OCI-LY3 (cell line): ENCODE data around the gene FKBP5.
"Not testable (repeated sequence)": the region's sequence is repeated elsewhere in the genome, so short reads cannot be mapped to it uniquely, and the experiment has no call there.

Source experiments
- H2AFZ ChIP-seq: fragments of 200-600, 300-600 bp; shearing (Covaris generic); 2 replicates; pipeline ENCODE4 v1.6.0; 2014; ENCODE audit warnings: antibody characterized with exemption, low read depth, low read length
- H3K27ac ChIP-seq: fragments of 200-600, 300-600 bp; sonication (generic); 2 replicates; pipeline ENCODE4 v1.5.1; 2014; ENCODE audit warnings: mild to moderate bottlenecking, low read length, moderate library complexity, mixed read lengths
- H3K27me3 ChIP-seq: fragments of 200-600, 300-600 bp; sonication (generic); 2 replicates; pipeline ENCODE4 v1.6.1; 2014; ENCODE audit warnings: low read depth, low read length, mixed read lengths
- H3K36me3 ChIP-seq: fragments of 200-600, 300-600 bp; sonication (generic); replicated peaks from 2 replicates; pipeline ENCODE3; 2014; ENCODE audit warnings: low read depth, low read length, mixed read lengths
- H3K4me1 ChIP-seq: fragments of 300-600, 200-600 bp; sonication (generic); 2 replicates; pipeline ENCODE4 v1.6.1; 2014; ENCODE audit warnings: low read length, mixed read lengths
- H3K4me2 ChIP-seq: fragments of 200-600, 300-600 bp; sonication (generic); 2 replicates; pipeline ENCODE4 v1.6.1; 2014; ENCODE audit warnings: low read length, mixed read lengths
- H3K4me3 ChIP-seq: fragments of 300-600, 200-600 bp; sonication (generic); 2 replicates; pipeline ENCODE4 v1.5.1; 2014; ENCODE audit warnings: antibody characterized with exemption, mild to moderate bottlenecking, low read length, moderate library complexity
- H3K79me2 ChIP-seq: fragments of 300-600, 200-600 bp; shearing (Covaris generic); 2 replicates; pipeline ENCODE4 v1.6.1; 2014; ENCODE audit warnings: mild to moderate bottlenecking, low read length, mixed read lengths
- H3K9ac ChIP-seq: fragments of 300-600, 200-600 bp; shearing (Covaris generic); 2 replicates; pipeline ENCODE4 v1.6.0; 2014; ENCODE audit warnings: mild to moderate bottlenecking, low read length, moderate library complexity
- H3K9me3 ChIP-seq: fragments of 200-600, 300-600 bp; shearing (Covaris generic); 2 replicates; pipeline ENCODE4 v1.6.1; 2014; ENCODE audit warnings: low read length, mixed read lengths; ENCODE audit not compliant: insufficient read depth
- H4K20me1 ChIP-seq: fragments of 200-600, 300-600 bp; sonication (generic); 2 replicates; pipeline ENCODE4 v1.6.1; 2016; ENCODE audit warnings: low read length, mixed read lengths; ENCODE audit not compliant: insufficient read depth
- EZH2phosphoT487 ChIP-seq: fragments of 200-600 bp; shearing (Covaris generic); IDR thresholded peaks from 2 replicates; pipeline ENCODE4 v1.6.1; 2018; ENCODE audit warnings: antibody characterized with exemption, mixed run types, low read depth
- TF ChIP-seq, protein P1 (sequence below): fragments of 200-600, 300-600 bp; sonication (generic); IDR thresholded peaks from 2 replicates; pipeline ENCODE4 v1.5.1; 2014; ENCODE audit warnings: antibody characterized with exemption, low read length, low read depth

Gene FKBP5

DNA sequence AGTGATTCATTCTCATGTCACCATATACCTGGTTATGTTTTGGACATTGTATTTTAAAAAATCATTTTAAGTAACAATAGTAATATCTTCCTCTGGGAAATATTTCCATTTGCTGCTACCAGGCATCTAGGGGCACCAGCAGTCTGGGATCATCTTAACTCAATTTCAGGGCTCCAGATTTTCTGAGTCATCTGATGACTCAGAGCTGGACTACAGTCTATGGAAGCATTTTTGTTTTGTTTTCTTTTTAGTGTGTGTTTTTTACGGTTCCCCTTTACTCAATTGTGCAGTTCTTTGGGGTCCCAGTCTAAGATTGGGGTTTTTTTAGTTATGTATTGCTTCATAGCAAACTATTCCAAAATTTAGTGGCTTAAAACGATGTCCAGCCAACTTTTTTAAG is 5.7 kb upstream of the FKBP5 start:
- H3K36me3 ChIP-seq = no peaks in the 10 kb centered on the region
- no peak overlapping the region for H3K27ac ChIP-seq
- TF ChIP-seq, protein P1, sequence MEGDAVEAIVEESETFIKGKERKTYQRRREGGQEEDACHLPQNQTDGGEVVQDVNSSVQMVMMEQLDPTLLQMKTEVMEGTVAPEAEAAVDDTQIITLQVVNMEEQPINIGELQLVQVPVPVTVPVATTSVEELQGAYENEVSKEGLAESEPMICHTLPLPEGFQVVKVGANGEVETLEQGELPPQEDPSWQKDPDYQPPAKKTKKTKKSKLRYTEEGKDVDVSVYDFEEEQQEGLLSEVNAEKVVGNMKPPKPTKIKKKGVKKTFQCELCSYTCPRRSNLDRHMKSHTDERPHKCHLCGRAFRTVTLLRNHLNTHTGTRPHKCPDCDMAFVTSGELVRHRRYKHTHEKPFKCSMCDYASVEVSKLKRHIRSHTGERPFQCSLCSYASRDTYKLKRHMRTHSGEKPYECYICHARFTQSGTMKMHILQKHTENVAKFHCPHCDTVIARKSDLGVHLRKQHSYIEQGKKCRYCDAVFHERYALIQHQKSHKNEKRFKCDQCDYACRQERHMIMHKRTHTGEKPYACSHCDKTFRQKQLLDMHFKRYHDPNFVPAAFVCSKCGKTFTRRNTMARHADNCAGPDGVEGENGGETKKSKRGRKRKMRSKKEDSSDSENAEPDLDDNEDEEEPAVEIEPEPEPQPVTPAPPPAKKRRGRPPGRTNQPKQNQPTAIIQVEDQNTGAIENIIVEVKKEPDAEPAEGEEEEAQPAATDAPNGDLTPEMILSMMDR = no peak
- TF ChIP-seq EZH2phosphoT487 = no peak
- H3K4me3 ChIP-seq = no peak overlapping the region
- H3K79me2 ChIP-seq = no peaks in the 10 kb centered on the region
- no peak overlapping the region for H3K9ac ChIP-seq
- no peak overlapping the region for H3K4me2 ChIP-seq
- peaks cover 4% of the 10 kb centered on the region; the same call in 1 of the 2 replicates for H3K4me1 ChIP-seq
- no peak overlapping the region for H2AFZ ChIP-seq
- H4K20me1 ChIP-seq = no peaks in the 10 kb centered on the region
- H3K27me3 ChIP-seq = no peaks in the 10 kb centered on the region
- H3K9me3 ChIP-seq = no peaks in the 10 kb centered on the region

DNA sequence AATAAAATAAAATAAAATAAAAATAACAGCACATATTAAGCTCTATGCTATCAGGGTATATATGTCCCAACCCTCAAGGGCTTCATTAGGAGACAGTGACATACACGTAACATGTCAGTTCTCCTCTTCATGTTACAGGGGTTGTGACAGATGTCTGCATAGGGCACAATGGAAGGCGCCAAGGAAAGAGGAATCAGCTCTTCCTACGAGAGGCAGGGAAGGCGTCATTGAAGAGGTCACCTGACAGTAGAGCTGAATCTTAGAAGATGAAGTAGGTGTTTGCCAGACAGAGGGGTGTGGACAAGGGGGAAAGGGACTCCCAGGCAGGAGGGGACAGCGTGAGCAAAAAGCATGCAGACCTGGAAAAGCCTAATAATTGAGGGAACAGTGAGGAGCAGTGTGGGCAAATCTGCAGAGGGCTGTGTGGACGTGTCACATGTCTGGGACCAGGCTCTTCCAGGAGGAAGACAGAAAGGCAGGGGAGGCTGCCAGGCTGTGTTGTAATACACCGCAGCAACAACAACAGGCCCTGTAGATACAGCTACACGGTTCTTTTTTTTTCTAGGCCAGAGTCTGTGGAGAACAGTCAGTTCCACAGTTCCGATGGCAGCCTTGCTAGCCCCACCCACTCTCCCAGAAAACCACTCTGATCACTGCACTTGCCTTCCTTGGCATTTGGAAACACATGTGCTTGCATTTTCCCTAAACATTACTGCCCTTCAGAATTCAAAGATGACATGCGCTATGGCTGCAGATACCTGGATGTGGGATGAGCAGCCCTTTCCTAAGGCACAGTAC is 2.5 kb upstream of the FKBP5 start:
- Histone ChIP-seq H3K4me3 (no peak overlapping the region), H3K4me2 (no peak overlapping the region), H3K9ac (no peak overlapping the region), H3K9me3 (no peaks in the 10 kb centered on the region), H4K20me1 (peaks cover 8% of the 10 kb centered on the region), H3K79me2 (peaks cover 25% of the 10 kb centered on the region), H3K4me1 (peaks cover 13% of the 10 kb centered on the region), H3K27ac (no peak overlapping the region), H3K27me3 (no peaks in the 10 kb centered on the region), H3K36me3 (no peaks in the 10 kb centered on the region), H2AFZ (no peak overlapping the region; the same call in 1 of the 2 replicates)
- TF ChIP-seq EZH2phosphoT487 = no peak

DNA sequence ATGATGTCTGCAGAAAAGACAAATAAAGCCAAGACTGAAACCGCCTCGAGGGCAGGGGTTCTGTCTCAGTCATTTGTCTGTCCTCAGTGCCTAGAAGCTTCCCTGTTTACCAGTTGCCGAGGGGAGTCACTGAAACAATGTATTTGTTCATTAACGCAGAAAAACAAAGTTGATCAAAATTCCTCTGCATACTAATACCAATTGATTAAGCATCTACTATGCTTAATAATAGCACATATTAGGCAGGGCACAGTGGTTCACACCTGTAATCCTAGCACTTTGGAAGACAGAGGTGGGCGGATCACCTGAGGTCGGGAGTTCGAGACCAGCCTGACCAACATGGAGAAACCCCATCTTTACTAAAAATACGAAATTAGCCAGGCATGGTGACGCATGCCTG is 1.8 kb upstream of the FKBP5 start:
- Histone ChIP-seq H3K27me3 (no peaks in the 10 kb centered on the region), H2AFZ (no peak overlapping the region), H3K9me3 (no peaks in the 10 kb centered on the region), H3K9ac (no peak overlapping the region), H3K27ac (no peak overlapping the region), H3K4me1 (peaks cover 13% of the 10 kb centered on the region), H3K4me3 (no peak overlapping the region), H3K36me3 (no peaks in the 10 kb centered on the region), H3K79me2 (peaks cover 32% of the 10 kb centered on the region), H3K4me2 (no peak overlapping the region), H4K20me1 (peaks cover 11% of the 10 kb centered on the region)
- TF ChIP-seq EZH2phosphoT487 = no peak
- TF ChIP-seq, protein P1 = no peak

DNA sequence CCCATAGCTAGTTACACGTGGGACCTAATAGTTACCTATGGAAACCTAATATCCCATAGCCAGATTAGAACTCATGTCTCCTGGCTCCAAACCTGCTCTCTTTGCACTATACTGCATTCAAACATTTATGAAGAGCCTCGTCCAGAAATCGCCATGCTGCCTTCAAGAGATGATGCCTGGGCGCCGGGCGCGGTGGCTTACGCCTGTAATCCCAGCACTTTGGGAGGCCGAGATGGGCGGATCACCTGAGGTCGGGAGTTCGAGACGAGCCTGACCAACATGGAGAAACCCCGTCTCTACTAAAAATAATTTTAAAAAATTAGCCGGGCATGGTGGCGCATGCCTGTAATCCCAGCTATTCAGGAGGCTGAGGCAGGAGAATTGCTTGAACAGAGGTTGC is 1.3 kb upstream of the FKBP5 start:
- H3K36me3 ChIP-seq, H3K27ac ChIP-seq, H3K4me3 ChIP-seq, H3K4me2 ChIP-seq, H2AFZ ChIP-seq, H3K27me3 ChIP-seq, H3K9ac ChIP-seq, H3K9me3 ChIP-seq: not testable (repeated sequence)
- H4K20me1 ChIP-seq = peaks cover 12% of the 10 kb centered on the region
- H3K4me1 ChIP-seq = peaks cover 13% of the 10 kb centered on the region
- peaks cover 37% of the 10 kb centered on the region for H3K79me2 ChIP-seq
